HepG2 (cell line): ENCODE data around the gene DLX6. TPM values are rescaled to one million over a fixed set of nuclear protein-coding genes. Genes with fewer than 3 reads are reported as not detected.
A peak's percentile ranks its signal among the peaks of the same experiment; 100 is the strongest.
"Not testable (repeated sequence)": the region's sequence is repeated elsewhere in the genome, so short reads cannot be mapped to it uniquely, and the experiment has no call there.

Experiments
- ATAC-seq: fragments of 200-7000 bp; cut with Tn5 transposase; 3 replicates; pipeline ENCODE4 v1.9.1; 2020; ENCODE audit warnings: mild to moderate bottlenecking, moderate library complexity
- BruUV-seq: library from RNA; stranded (reverse); fragments of 400-500 nt; replicated peaks from 2 replicates; lab custom pipeline; 2021; lab: Mats Ljungman, UMichigan
- CTCF ChIA-PET: fragments of 300-600 bp; formaldehyde crosslinking; extraction: SDS; loops from one replicate; lab custom pipeline; 2021; ENCODE audit warnings: low total read pairs, inconsistent platforms, low intra/inter-chr PET ratio; lab: Yijun Ruan, JAX
- POLR2A ChIA-PET: fragments of 350-600 bp; sonication (Branson Sonifier 250); formaldehyde crosslinking; loops from one replicate; lab custom pipeline; 2020; ENCODE audit warnings: antibody characterized with exemption, inconsistent platforms; lab: Yijun Ruan, JAX
- DNase-seq: peaks from one replicate; pipeline ENCODE4 v3.0.0-alpha.2; 2015; ENCODE audit warnings: low spot score
- FAIRE-seq: peaks from 3 replicates; lab custom pipeline; 2011; peaks lifted over from hg19 to GRCh38; lab: Jason Lieb, UNC
- H2AFZ ChIP-seq: one replicate; pipeline ENCODE4 v1.6.1; 2011; ENCODE audit warnings: low read length, inconsistent platforms
- H3K27ac ChIP-seq: fragments of 300-600 bp; 3 replicates; pipeline ENCODE4 v1.8.0; 2011; ENCODE audit warnings: mixed run types, mild to moderate bottlenecking, mixed read lengths, low read length, inconsistent platforms; ENCODE audit not compliant: insufficient read depth; ENCODE audit errors: extremely low read length
- H3K27me3 ChIP-seq, 2 experiments: fragments of 200-600 bp in 1 of 2; 2 replicates in 1 of 2; 3 replicates in 1 of 2; pipeline versions ENCODE4 v1.6.0 to v1.8.0; 2011; ENCODE audit warnings: low read length in 2 of 2, mild to moderate bottlenecking in 2 of 2, moderate library complexity in 2 of 2, inconsistent platforms in 1 of 2; ENCODE audit not compliant: insufficient read depth in 2 of 2, control insufficient read depth in 1 of 2
- H3K36me3 ChIP-seq, 2 experiments: fragments of 200-600 bp in 1 of 2; replicated peaks in 1 of 2; 2 replicates in 1 of 2; 3 replicates in 1 of 2; pipeline versions ENCODE4 v1.5.1 to v1.8.0; 2011; ENCODE audit warnings: low read length in 2 of 2, inconsistent platforms in 1 of 2; ENCODE audit not compliant: insufficient read depth in 2 of 2, control insufficient read depth in 1 of 2
- H3K4me1 ChIP-seq: 2 replicates; pipeline ENCODE4 v1.5.1; 2012; ENCODE audit warnings: low read length, inconsistent platforms; ENCODE audit not compliant: insufficient read depth
- H3K4me2 ChIP-seq: 2 replicates; pipeline ENCODE4 v1.6.0; 2011; ENCODE audit warnings: low read depth, low read length, inconsistent platforms
- H3K4me3 ChIP-seq, 3 experiments: fragments of 200-600 bp in 1 of 3; sonication (generic), shearing (Covaris generic) in 1 of 3; replicated peaks in 1 of 3; 2 replicates each; pipeline ENCODE4 v1.5.1; 2011 to 2016; ENCODE audit warnings: low read length in 3 of 3, inconsistent platforms in 2 of 3, low read depth in 2 of 3, mild to moderate bottlenecking in 2 of 3, control low read depth in 1 of 3, mixed read lengths in 1 of 3; ENCODE audit not compliant: insufficient read depth in 1 of 3
- H3K79me2 ChIP-seq: one replicate; pipeline ENCODE4 v1.6.1; 2011; ENCODE audit warnings: low read length, inconsistent platforms; ENCODE audit not compliant: insufficient read depth
- H3K9ac ChIP-seq: 2 replicates; pipeline ENCODE4 v1.6.0; 2011; ENCODE audit warnings: mild to moderate bottlenecking, low read depth, low read length, inconsistent platforms; ENCODE audit not compliant: insufficient read depth
- H3K9me3 ChIP-seq: 2 replicates; pipeline ENCODE4 v1.5.1; 2012; ENCODE audit warnings: mild to moderate bottlenecking, low read length
- H4K20me1 ChIP-seq: 2 replicates; pipeline ENCODE4 v1.6.0; 2011; ENCODE audit warnings: inconsistent platforms, mild to moderate bottlenecking, low read length, moderate library complexity; ENCODE audit not compliant: insufficient read depth
- CBX2 ChIP-seq, 2 experiments: fragments of 200-600 bp in 1 of 2; sonication (generic); formaldehyde crosslinking in 1 of 2; IDR thresholded peaks; 2 replicates each; pipeline versions ENCODE4 v1.7.0 to v1.8.1; 2018 to 2022; ENCODE audit warnings: low read depth in 2 of 2, low read length in 1 of 2, mild to moderate bottlenecking in 1 of 2, missing genetic modification reagents in 1 of 2
- KAT7 ChIP-seq: IDR thresholded peaks from 2 replicates; pipeline ENCODE4 v1.6.1; 2018; ENCODE audit warnings: borderline replicate concordance, missing compliant biosample characterization
- SAP130 ChIP-seq: IDR thresholded peaks from 2 replicates; pipeline ENCODE4 v1.6.1; 2016; ENCODE audit warnings: low read depth
- UBTF ChIP-seq: sonication (generic); formaldehyde crosslinking; IDR thresholded peaks from 2 replicates; pipeline ENCODE4 v1.4.0; 2020; ENCODE audit warnings: mild to moderate bottlenecking, missing genetic modification reagents
- ZFP37 ChIP-seq: sonication (generic); formaldehyde crosslinking; IDR thresholded peaks from 2 replicates; pipeline ENCODE4 v1.4.0; 2020; ENCODE audit warnings: missing genetic modification reagents, borderline replicate concordance
- ZKSCAN8 ChIP-seq: IDR thresholded peaks from 2 replicates; pipeline ENCODE4 v1.6.1; 2016; ENCODE audit warnings: borderline replicate concordance, missing genetic modification reagents, missing compliant biosample characterization
- ZNF567 ChIP-seq: sonication (generic); formaldehyde crosslinking; IDR thresholded peaks from 2 replicates; pipeline ENCODE4 v1.8.1; 2023; ENCODE audit warnings: mild to moderate bottlenecking, missing genetic modification reagents, borderline replicate concordance
- ZNF652 ChIP-seq: IDR thresholded peaks from 2 replicates; pipeline ENCODE4 v1.6.1; 2016; ENCODE audit warnings: low read depth, borderline replicate concordance
- ZSCAN21 ChIP-seq: sonication (generic); formaldehyde crosslinking; IDR thresholded peaks from 2 replicates; pipeline ENCODE4 v1.8.0; 2022; ENCODE audit warnings: mild to moderate bottlenecking, missing genetic modification reagents, moderate library complexity, borderline replicate concordance
- WGBS: methylation state at CpG from one replicate; pipeline ENCODE4 v1.1.6; 2017; ENCODE audit warnings: low lambda C conversion rate; 5-methylcytosine and 5-hydroxymethylcytosine counted together
- in situ Hi-C: cut with HindIII; loops from 2 replicates; pipeline ENCODE4 v1.10.0; 2017; ENCODE audit warnings: low pct_unique_long_range_greater_than_20kb; ENCODE audit not compliant: extremely low pct_ligation_motif_present
- intact Hi-C: fragments of 100-400 bp; cut with micrococcal nuclease; formaldehyde crosslinking; loops from one replicate; pipeline ENCODE4 v1.10.0; 2022; ENCODE audit not compliant: unreplicated experiment
- polyA plus RNA-seq, 8 experiments: library from polyadenylated mRNA; depleted of rRNA in 3 of 8; stranded (reverse) in 7 of 8; unstranded in 1 of 8; fragments of >200 nt; fragmentation: Illumina TruSeq in 4 of 8; extraction: Trizol in 4 of 8; gene quantifications; 2 replicates each; pipeline versions ENCODE4 v1.2.1 to v1.2.3, GENCODE V29; 2011 to 2016; ENCODE audit warnings: low read depth in 4 of 8, missing spikeins in 1 of 8, mixed read lengths in 1 of 8; ENCODE audit not compliant: insufficient read depth in 1 of 8
- total RNA-seq, 5 experiments: library from RNA; depleted of rRNA; stranded (reverse); fragments of >200 nt; fragmentation: Illumina TruSeq; extraction: Trizol; gene quantifications; 2 replicates each; pipeline ENCODE4 v1.2.3, GENCODE V29; 2016; ENCODE audit warnings: low read depth in 1 of 5
- TF ChIP-seq, protein P1 (sequence below): sonication (generic); formaldehyde crosslinking; IDR thresholded peaks from 2 replicates; pipeline ENCODE4 v1.4.0; 2020; ENCODE audit warnings: missing genetic modification reagents, borderline replicate concordance

DLX6 gene
- total and polyA plus RNA-seq, 2 of the 13 experiments (the other 11 are each of a cell fraction or from before 2014, with no cell fraction given), result 3.5 to 5.5 TPM

GRCh38 chr7:97027427-97028234, 22.3 kb downstream of the DLX6 start (continued):
- TF ChIP-seq ZKSCAN8 (CRISPR knock-in tag), result no peak
- TF ChIP-seq ZFP37 (CRISPR knock-in tag), result no peak
- peak; percentile 22; the same call in 1 of the 2 replicates for TF ChIP-seq SAP130
- TF ChIP-seq UBTF (CRISPR knock-in tag), result peak; percentile 33; the same call in 1 of the 2 replicates
- TF ChIP-seq, protein P1, sequence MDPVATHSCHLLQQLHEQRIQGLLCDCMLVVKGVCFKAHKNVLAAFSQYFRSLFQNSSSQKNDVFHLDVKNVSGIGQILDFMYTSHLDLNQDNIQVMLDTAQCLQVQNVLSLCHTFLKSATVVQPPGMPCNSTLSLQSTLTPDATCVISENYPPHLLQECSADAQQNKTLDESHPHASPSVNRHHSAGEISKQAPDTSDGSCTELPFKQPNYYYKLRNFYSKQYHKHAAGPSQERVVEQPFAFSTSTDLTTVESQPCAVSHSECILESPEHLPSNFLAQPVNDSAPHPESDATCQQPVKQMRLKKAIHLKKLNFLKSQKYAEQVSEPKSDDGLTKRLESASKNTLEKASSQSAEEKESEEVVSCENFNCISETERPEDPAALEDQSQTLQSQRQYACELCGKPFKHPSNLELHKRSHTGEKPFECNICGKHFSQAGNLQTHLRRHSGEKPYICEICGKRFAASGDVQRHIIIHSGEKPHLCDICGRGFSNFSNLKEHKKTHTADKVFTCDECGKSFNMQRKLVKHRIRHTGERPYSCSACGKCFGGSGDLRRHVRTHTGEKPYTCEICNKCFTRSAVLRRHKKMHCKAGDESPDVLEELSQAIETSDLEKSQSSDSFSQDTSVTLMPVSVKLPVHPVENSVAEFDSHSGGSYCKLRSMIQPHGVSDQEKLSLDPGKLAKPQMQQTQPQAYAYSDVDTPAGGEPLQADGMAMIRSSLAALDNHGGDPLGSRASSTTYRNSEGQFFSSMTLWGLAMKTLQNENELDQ (CRISPR knock-in tag), result no peak
- TF ChIP-seq ZNF567 (CRISPR knock-in tag), result no peak
- TF ChIP-seq ZSCAN21, result no peak
- TF ChIP-seq CBX2 (IDR thresholded peaks at IDR 0.05; ENCODE audit: low read depth, low read length), result no peak
- TF ChIP-seq CBX2 (CRISPR knock-in tag; IDR thresholded peaks at IDR 0.05; ENCODE audit: low read depth), result no peak
- no peak for TF ChIP-seq KAT7 (CRISPR knock-in tag)
- TF ChIP-seq ZNF652, result no peak

DNA sequence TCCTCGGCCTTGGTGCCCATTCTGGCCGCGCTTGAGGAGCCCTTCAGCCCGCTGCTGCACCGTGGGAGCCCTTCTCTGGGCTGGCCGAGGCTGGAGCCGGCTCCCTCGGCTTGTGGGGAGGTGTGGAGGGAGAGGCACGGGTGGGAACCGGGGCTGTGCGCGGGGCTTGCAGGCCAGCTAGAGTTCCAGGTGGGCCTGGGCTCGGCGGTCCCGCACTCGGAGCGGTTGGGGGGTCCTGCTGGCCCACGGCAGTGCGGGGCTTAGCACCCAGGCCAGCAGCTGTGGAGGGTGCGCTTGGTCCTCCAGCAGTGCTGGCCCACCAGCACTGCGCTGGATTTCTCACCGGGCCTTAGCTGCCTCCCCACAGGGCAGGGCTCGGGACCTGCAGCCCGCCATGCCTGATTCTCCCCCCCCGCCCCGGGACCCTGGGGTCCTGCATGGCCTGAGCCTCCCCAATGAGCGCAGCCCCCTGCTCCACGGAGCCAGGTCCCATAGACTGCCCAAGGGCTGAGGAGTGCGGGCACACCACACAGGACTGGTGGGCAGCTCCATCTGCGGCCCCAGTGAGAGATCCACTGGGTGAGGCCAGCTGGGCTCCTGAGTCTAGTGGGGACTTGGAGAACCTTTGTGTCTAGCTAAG, 29.0 kb downstream of the DLX6 start:
- not testable (repeated sequence) for FAIRE-seq

More for the DNA sequence above, 29.0 kb downstream of the DLX6 start:
- POLR2A ChIA-PET, DNase-seq, H3K9ac ChIP-seq, BruUV-seq, H3K4me2 ChIP-seq, H3K79me2 ChIP-seq, H3K36me3 ChIP-seq, H4K20me1 ChIP-seq, H3K27ac ChIP-seq, intact Hi-C loops, CTCF ChIA-PET, H3K9me3 ChIP-seq, H2AFZ ChIP-seq, ATAC-seq, H3K4me3 ChIP-seq, H3K4me1 ChIP-seq, H3K27me3 ChIP-seq: not testable (repeated sequence)
- WGBS, result 55% methylated on average over 4 of the region's 30 CpGs
- in situ Hi-C loops, result loop anchor here (25.0 kb wide), 1 partner anchor 1122 kb away; no protein-coding TSS in a partner anchor
